Measurements from ENCODE around the gene GPER1.

Gene GPER1

DNA sequence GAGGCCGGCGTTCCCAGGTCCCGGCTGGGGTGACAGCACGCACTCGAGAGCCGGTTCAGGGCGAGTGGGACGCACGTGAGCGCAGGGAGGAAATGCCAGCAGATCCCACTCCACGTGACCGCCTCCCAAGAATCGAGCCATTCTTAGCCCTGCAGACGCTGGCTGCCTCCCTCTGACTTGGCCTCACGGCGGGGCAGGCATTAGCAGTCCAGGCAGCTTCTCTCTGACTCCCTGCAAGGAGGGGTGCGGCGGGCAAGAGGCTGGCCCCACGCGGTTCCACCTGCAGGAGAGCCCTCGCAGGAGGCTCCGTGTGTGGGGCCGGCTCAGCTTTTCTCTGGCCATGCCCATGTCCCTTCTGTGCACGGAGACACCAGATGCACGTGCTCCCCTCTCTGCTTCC, 33.5 kb upstream of the GPER1 start:
- DNase-seq: no peak

DNA sequence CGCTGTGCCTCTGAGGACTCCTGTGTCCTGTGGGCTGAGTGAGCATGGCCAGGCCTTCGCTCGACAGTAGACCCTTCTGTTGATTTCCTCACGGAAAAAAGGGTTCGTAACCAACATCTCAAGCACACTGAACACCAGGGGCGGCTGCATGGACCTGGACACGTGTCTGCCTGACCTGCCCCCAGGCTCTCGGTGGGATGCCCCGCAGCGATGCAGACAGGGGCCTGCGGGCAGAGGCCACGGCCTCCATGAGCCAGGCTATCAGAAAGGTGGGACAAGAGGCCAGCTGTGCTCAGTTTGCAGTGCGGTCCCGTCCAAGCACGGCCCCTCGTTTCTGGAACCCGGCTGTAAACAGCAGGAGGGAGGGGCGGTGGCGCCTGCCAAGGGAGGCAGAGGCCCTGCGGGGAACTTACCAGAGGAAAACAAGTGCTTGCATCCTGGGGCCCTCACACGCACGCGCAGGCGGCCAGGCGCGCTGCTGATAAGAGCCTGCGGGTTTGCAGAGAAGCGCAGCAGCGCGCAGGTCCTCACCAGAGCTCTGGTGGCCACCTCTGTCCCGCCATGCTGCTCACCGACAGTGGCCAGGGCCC, 33.0 kb upstream of the GPER1 start:
- peak; percentile 7 for DNase-seq

DNA sequence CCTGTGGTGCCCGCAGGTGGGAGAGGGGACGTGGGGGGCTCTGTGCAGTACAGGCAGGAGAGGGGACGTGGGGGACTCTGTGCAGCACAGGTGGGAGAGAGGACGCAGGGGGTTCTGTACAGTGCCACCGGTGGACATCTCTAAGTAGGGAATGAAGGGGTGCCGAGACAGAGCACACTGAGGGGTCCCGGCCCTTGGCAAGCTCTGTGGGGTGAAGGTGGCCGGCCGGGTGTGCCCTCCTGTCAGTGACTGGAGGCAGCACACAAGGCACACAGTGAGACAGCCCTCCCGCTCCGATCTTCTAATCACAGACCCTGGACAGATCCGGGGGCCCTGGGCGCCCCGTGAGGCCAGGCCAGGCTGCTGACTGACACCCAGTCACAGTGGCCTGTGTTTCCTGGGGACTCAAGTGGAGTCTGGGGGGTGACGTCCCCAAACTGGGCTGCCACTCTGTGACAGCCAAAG, 32.4 kb upstream of the GPER1 start:
- DNase-seq: no peak

DNA sequence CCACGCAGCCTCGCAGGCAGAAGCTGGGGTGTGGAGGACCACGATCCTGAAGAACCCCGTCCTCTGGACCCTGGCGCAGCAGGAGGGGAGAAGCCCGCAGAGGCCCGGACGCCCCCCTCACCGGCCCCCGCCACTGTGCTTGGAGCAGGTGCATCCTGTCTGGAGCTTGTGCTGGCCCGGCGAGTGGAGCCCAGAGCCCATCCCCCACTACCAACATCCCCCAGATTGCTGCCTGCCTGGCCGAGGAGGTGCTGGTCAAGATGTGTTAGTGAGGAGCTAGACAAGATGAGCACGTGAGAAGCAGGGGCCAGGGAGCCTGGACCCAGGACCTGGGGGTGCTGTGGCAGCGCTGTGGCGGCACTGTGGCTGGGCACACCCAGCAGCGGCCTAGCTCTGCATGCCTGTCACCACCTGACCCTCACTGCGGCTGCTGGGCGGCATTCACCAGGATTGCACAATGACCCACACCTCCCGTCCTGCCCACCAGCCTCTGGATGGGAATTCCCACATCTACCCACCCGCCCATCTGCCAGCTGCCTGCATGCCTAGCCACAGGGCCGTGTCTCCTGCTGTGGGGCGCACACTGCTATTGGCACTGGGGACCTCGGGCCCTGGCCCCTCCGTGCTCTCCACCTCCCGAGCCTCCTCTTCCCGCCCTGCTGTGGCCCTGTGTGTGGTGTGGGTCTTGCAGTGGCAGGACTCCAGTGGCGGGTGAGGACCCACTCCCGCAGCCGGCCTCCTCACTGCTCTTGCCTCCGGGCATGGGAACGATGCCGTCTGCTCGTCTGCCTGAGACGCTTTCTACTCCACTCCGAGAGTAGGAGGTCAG, 31.7 kb upstream of the GPER1 start:
- no peak for DNase-seq

DNA sequence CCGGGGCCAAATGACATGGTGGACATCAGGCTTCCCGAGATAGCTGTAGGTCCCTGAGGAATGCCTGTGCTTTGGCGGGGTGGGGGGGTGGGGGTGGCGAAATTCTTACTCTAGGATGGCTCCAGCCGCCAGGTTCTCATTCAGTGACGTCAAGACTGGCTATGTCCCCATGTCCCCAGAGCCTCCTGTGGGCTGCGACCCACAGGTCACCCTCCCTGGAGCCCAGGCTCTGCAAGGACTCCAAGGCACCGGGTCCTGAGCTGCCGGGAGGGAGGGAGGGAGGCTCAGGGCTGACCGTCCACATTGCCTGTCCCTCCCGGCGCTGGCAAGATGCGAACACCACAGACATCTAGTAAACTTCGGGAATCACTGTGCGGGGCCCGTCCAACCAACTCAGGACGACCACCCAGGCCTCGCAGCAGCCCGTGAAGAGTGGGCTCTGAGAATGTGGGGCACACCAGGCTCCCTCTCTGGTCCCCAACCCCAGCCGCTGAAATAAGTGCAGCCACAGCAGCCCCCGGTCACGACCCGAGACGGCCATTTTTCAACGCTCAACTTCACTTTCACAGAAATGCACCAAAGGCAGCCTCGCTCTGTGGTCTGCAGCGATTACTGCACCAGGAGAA, 31.0 kb upstream of the GPER1 start:
- no peak for DNase-seq

DNA sequence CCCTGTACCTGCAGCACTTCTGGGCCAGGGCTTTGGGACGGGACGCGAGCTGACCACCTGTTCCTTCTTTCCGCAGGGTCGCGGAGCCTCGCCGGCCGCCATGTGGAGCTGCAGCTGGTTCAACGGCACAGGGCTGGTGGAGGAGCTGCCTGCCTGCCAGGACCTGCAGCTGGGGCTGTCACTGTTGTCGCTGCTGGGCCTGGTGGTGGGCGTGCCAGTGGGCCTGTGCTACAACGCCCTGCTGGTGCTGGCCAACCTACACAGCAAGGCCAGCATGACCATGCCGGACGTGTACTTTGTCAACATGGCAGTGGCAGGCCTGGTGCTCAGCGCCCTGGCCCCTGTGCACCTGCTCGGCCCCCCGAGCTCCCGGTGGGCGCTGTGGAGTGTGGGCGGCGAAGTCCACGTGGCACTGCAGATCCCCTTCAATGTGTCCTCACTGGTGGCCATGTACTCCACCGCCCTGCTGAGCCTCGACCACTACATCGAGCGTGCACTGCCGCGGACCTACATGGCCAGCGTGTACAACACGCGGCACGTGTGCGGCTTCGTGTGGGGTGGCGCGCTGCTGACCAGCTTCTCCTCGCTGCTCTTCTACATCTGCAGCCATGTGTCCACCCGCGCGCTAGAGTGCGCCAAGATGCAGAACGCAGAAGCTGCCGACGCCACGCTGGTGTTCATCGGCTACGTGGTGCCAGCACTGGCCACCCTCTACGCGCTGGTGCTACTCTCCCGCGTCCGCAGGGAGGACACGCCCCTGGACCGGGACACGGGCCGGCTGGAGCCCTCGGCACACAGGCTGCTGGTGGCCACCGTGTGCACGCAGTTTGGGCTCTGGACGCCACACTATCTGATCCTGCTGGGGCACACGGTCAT, 30.3 kb upstream of the GPER1 start:
- no peak for DNase-seq

DNA sequence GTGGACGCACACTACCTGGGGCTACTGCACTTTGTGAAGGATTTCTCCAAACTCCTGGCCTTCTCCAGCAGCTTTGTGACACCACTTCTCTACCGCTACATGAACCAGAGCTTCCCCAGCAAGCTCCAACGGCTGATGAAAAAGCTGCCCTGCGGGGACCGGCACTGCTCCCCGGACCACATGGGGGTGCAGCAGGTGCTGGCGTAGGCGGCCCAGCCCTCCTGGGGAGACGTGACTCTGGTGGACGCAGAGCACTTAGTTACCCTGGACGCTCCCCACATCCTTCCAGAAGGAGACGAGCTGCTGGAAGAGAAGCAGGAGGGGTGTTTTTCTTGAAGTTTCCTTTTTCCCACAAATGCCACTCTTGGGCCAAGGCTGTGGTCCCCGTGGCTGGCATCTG, 29.6 kb upstream of the GPER1 start:
- DNase-seq: no peak

DNA sequence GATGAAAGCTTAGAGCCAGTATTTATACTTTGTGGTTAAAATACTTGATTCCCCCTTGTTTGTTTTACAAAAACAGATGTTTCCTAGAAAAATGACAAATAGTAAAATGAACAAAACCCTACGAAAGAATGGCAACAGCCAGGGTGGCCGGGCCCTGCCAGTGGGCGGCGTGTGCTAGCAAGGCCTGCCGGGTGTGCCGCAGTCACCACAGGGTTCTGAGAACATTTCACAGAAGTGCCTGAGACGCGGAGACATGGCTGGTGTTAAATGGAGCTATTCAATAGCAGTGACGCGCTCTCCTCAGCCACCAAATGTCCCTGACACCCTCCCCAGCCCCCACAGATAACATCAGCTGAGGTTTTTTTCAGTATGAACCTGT, 29.1 kb upstream of the GPER1 start:
- peak; percentile 30 for DNase-seq

DNA sequence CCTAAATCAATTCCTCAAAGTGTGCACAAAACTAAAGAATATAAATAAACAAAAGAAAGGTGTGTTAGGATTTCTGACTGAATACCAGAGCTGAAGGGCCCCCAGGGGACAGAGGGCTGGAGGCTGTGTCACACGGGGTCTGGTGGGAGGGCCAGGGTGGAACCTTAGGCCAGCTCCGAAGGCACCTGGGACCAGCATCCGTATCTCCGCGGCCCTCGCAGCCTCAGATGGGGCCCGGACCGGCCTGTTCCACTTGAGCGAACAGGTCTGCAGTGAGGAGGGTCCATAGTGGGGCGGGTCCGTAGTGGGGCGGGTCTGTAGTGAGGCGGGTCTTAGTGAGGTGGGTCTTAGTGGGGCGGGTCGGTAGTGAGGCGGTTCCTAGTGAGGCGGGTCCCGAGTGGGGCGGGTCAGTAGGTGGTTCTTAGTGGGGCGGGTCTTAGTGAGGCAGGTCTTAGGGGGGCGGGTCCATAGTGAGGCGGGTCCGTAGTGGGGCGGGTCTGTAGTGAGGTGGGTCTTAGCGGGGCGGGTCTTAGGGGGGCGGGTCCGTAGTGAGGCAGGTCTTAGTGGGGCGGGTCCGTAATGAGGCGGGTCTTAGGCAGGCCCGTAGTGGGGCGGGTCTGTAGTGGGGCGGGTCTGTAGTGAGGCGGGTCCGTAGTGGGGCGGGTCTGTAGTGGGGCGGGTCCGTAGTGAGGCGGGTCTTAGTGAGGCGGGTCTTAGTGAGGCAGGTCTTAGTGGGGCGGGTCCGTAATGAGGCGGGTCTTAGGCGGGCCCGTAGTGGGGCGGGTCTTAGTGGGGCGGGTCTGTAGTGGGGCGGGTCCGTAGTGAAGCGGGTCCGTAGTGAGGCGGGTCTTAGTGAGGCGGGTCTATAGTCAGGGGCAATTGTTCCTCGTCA, 28.5 kb upstream of the GPER1 start:
- peak; percentile 35 for DNase-seq

DNA sequence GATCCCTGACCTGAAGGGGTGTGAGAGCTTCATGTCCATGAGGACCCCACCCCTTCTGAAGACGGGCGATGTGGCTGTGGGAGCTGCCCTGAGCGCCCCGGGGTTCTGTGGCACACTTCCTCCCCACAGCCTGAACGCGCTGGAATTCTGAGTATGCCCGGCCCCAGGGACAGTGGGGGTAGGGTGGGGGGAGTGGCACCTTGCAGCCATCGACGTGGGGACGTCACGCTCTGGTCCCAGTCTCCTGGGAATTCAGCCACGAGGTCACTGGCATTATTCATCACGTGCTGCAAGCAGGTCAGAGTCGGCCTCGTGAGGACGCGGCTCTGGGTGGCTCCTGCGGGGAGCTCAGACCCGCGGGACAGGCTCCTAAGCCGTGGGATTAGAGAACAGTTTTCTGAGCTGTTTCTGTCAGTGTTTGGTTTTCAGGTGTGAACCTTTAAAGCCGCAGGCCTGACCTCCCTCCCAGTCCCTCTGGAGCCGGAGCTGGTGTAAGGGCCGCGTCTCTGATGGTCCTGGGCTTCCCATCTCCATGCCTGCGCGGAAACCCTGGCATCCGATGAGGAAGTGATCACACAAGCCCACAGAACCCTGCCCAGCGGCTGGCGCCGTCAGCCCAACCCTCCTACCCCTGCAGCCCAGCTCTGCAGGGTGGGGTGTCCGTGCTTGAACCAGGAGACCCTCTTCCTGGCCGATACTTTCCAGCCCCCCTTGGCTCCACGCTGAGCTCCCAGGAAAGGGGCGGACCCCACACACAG, 27.4 kb upstream of the GPER1 start:
- peak; percentile 15 for DNase-seq

DNA sequence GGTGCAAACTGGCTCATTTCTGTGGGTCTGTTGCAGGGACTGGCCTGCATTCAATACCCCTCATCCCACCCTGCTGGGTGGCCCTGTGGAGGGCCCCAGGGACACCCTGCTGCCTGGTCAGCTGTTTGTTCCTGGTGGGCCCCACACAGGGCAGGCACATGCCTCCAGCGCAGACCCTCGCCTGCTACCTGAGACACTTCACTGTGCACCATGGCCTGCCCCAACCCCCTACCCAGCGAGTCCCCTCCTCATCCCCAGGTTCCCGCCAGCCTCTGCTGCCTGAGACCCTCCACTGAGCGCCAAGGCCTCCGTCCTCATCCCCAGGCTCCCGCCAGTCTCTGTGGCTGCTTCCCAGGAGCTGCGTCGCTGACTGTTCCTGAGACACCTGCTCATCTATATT, 26.7 kb upstream of the GPER1 start:
- DNase-seq: no peak

DNA sequence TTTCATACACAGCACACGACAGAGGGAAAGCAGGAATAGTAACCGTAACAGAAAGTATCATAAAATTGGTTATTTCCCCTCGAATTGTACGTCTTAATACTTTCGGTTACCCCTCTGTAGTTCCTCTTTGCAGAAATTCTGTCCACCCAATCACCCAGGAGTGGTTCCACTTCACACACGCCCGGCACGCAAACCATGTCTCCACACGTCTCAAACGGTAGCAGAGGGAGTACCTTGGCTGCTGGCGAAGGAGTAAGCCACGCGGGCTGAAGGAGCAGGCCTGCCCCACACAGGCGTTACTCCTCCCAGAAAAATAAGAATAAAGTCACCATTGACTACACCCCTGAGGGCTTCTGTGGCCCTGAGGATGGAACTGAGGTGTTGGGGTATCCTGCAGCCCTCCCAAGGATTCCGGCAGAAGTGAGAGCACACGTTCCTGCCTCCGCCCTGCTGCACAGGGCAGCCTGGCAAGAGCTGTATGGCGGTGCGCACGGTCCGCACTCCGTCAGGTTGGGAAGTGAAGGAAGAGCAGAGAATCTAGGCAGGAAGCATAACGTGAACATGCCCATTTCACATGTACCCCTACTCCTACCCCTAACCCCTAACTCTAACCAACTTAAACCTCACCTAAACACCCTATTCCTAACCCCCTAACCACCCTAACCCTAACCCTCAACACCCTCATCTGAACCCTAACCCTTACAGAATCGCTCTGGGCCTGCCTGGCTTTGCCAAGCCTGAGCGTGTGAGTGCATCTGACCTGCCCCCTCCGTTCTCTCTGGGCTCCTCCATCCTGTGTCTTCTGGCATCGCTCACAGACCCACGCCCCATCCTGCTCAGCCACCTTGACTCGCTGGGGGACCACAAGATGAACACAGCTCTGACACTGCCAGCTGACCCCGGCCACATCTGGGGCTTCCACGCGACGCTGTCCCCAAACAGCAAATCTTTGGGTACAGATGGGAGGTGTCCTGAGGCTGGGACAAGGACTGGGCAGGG, 25.3 kb upstream of the GPER1 start:
- DNase-seq: no peak

DNA sequence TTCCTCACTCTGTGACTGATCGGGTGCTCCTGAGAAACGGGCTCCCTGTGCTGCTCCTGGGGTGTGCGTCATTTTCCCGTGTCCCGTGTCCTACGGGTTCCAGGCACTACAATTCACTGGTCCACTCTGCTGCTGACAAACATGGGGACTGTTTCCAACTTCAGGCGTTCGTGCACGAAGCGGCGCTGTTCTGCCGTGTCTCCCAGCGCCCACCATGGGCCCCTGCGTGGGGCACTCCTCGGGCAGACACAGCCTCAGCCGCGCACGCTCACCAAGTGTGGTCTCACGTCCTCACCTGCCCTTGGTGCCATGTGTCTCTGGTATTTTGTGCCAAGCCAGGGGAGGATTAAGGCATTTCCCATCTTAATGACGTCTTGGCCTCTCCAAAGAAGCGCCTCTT, 24.6 kb upstream of the GPER1 start:
- DNase-seq: no peak

DNA sequence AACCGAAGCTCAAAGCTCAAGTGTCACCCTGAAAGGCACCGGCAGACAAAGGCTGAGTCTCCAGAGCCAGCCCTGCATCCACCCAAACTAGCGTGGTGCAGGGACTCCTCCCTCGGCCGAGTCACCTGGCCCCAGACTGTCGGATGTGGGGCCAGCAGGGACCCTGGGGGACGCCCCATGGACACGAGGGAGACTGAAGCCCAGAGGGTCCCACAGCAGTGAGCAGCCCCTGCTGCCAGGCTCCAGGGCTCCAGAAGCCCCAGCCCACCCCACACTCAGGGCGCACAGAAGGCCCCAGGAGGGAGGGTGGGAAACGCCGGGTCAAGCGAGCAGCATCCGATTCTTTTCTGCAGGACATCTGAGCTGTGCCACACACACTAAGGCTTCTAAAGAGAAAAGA, 23.3 kb upstream of the GPER1 start:
- no peak for DNase-seq

DNA sequence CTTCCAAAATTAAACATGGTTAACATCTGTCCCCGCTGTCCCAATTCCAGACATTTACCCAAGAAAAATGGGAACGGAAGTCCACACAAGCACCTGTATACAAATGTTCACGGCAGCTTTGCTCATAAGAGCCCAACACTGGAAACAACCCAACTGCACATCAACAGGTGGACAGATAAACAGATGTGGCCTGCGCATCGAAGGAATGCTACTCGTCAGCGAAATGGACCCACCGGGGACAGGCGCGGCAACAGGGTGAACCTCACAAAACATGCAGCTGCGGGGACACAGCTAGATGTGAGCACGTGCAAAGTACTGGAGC, 22.7 kb upstream of the GPER1 start:
- DNase-seq: no peak

DNA sequence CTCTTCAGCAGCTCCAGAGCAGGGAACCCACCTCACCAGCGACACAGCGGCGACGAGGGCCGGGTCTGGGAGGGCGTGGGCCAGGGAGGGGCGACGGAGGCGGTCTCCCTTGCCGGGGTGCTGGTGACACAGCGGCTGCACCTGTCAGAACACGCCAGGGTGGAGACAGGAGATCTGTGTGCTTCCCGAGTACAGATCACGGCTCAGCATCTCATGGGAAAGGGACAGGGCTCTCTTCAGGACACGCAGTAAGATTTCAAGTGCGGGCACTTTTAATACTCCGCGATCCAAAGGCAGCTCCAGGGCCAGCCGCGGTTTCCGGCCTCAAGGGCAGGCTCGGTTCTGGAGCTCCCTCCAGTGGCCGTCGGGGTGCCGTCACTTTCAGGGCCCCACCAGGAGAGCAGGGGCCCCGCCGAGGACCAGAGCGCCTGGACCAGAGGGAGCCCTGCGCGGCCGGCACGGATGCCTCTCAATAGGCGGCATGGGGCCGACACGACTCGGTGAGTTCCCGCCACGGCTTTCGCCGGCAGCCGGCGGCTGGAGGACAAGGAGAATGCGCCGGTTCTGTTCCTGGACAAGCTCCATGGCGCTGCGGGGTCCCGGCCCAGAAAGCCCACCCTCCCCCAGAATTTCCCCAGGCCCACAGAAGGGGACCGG, 22.2 kb upstream of the GPER1 start:
- DNase-seq: peak; percentile 65

DNA sequence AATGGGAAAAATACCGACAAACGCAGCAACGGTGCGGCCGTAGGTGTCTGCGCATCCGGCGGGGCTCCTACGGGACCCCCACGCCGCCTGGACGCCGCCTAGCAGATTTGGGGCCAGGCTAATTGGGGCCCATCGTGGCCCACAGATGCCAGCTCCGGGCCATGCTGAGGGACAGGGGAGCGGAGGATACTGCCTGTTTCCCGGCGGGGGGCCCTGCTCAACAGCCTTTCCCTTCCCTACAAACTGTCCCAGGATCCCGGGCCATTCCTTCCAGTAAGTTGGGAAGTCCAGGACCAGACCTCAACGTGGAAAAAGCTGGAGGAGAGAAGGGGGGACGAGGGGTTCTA, 21.7 kb upstream of the GPER1 start:
- no peak for DNase-seq

DNA sequence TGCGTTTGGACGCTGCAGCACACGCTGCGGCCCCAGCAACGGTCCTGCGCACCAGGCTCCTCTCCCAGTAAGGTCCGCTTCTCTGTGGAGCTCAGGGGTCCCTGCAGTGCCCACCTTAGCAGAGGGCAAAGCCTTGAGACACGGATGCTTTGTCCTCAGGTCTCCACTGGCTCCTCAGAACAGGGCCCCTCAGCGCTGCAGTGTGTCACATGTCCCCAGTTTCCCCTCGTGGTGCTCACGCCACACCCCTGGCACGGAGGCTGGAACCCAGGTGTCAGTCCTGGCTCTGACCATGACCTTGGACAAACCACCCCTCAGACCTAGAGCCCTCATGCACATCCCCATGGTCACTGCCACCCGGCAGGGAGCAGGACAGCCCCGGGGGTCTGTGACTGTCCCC, 19.9 kb upstream of the GPER1 start:
- DNase-seq: no peak

DNA sequence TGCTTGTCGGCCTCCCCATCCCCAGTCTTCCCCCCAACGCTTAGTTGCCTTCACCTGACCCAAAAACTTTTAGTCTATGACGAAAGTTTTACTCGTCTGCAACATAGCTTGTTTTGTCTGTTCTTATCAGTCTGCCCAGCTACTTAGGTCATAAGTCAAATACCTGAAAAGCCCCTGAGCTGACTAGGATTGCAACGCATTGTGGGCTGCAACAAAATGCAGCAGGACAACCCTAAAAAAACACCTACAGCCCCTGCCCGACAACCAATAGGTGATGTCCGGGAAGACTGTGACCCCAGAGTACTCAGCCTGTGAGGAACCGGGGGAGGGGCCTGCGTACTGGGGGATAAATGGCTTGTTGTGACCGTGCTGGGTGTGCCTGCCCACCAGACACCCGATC, 19.3 kb upstream of the GPER1 start:
- no peak for DNase-seq

DNA sequence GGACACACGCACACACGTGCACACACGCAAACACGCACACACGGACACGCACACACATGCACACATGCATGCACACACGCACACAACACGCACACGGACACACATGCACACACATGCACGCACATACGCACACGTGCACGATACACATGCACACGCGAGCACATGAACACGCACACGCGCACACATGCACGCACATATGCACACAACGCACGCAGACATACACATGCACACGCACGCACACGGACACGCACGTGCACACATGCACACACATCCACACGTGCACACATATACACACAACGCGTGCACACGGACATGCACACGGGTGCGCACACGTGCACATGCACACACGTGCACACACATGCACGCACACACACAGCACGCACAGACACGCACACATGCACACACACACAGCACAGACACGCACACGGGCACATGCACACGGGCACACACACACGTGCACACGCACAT, 17.3 kb upstream of the GPER1 start:
- DNase-seq: no peak

Data from fibroblast of skin of right biceps (primary cell).